WTC11 (cell line): ENCODE data around the gene NOL4L. TPM values are rescaled to one million over a fixed set of nuclear protein-coding genes. Genes with fewer than 3 reads are reported as not detected.

Experiments used
- ATAC-seq: fragments of 200-7000 bp; cut with Tn5 transposase; 2 replicates; pipeline ENCODE4 v1.10.0; 2021; ENCODE audit warnings: mild to moderate bottlenecking, moderate library complexity
- CTCF ChIA-PET: fragments of 300-600 bp; sonication (Branson Sonifier 250); formaldehyde crosslinking; loops from one replicate; lab custom pipeline; 2021; ENCODE audit warnings: antibody characterized with exemption; lab: Charles Lee
- POLR2A ChIA-PET: fragments of 350-600 bp; sonication (Branson Sonifier 250); formaldehyde crosslinking; loops from one replicate; lab custom pipeline; 2021; ENCODE audit warnings: antibody characterized with exemption; lab: Charles Lee
- DNase-seq: peaks from one replicate; pipeline ENCODE4 v3.0.0; 2021; ENCODE audit warnings: low spot score
- H3K27ac Mint-ChIP-seq: 2 replicates; pipeline ENCODE4 v1.8.0; 2021; ENCODE audit warnings: mixed read lengths
- H3K27me3 Mint-ChIP-seq: 2 replicates; pipeline ENCODE4 v1.8.0; 2021; ENCODE audit warnings: low read depth, mild to moderate bottlenecking, moderate library complexity, mixed read lengths
- H3K36me3 Mint-ChIP-seq: 2 replicates; pipeline ENCODE4 v1.8.0; 2021; ENCODE audit warnings: mixed read lengths
- H3K4me1 Mint-ChIP-seq: 2 replicates; pipeline ENCODE4 v1.8.0; 2022; ENCODE audit warnings: mixed read lengths
- H3K4me3 Mint-ChIP-seq: 2 replicates; pipeline ENCODE4 v1.8.0; 2021; ENCODE audit warnings: mild to moderate bottlenecking, moderate library complexity, mixed read lengths
- H3K9me3 Mint-ChIP-seq: 2 replicates; pipeline ENCODE4 v1.8.0; 2021; ENCODE audit warnings: mixed read lengths
- CBFB ChIP-seq: sonication (generic); formaldehyde crosslinking; IDR thresholded peaks from 2 replicates; pipeline ENCODE4 v1.8.1; 2022; ENCODE audit warnings: mild to moderate bottlenecking, low read depth, missing genetic modification reagents
- ETV6 ChIP-seq: sonication (generic); formaldehyde crosslinking; IDR thresholded peaks from 2 replicates; pipeline ENCODE4 v1.8.1; 2022; ENCODE audit warnings: mild to moderate bottlenecking, missing genetic modification reagents
- NFE2L1 ChIP-seq: sonication (generic); formaldehyde crosslinking; IDR thresholded peaks from 2 replicates; pipeline ENCODE4 v1.8.1; 2023; ENCODE audit warnings: missing genetic modification reagents
- NFYB ChIP-seq: sonication (generic); formaldehyde crosslinking; conservative IDR thresholded peaks from 2 replicates; pipeline ENCODE4 v1.8.0; 2022; ENCODE audit warnings: low read depth, missing genetic modification reagents
- NR1H2 ChIP-seq: sonication (generic); formaldehyde crosslinking; IDR thresholded peaks from 2 replicates; pipeline ENCODE4 v1.9.0; 2021; ENCODE audit warnings: mild to moderate bottlenecking, moderate library complexity, missing genetic modification reagents
- OVOL2 ChIP-seq: fragments of 250-450 bp; sonication (Bioruptor Pico); IDR thresholded peaks from 2 replicates; pipeline ENCODE4 v1.9.0; 2021; ENCODE audit warnings: mild to moderate bottlenecking, borderline replicate concordance
- RELA ChIP-seq: sonication (generic); formaldehyde crosslinking; IDR thresholded peaks from 2 replicates; pipeline ENCODE4 v1.8.1; 2022; ENCODE audit warnings: missing genetic modification reagents, mild to moderate bottlenecking, borderline replicate concordance
- SMAD4 ChIP-seq: sonication (generic); formaldehyde crosslinking; IDR thresholded peaks from 2 replicates; pipeline ENCODE4 v1.8.0; 2022; ENCODE audit warnings: mild to moderate bottlenecking, missing genetic modification reagents
- TCF7 ChIP-seq: sonication (generic); formaldehyde crosslinking; IDR thresholded peaks from 2 replicates; pipeline ENCODE4 v1.8.0; 2022; ENCODE audit warnings: mild to moderate bottlenecking, low read depth, missing genetic modification reagents, moderate library complexity
- ZNF396 ChIP-seq: fragments of 250-450 bp; sonication (Bioruptor Pico); IDR thresholded peaks from 2 replicates; pipeline ENCODE4 v1.8.0; 2021; ENCODE audit warnings: mild to moderate bottlenecking, moderate library complexity, borderline replicate concordance
- ZNF423 ChIP-seq: fragments of 250-450 bp; sonication (Bioruptor Pico); IDR thresholded peaks from 2 replicates; pipeline ENCODE4 v2.1.2; 2022; ENCODE audit warnings: mild to moderate bottlenecking, moderate library complexity
- total RNA-seq: library from RNA; stranded (reverse); gene quantifications from 3 replicates; pipeline ENCODE4 v1.2.3, GENCODE V29; 2021
- TF ChIP-seq, protein P1 (sequence below): sonication (generic); formaldehyde crosslinking; IDR thresholded peaks from 2 replicates; pipeline ENCODE4 v1.8.0; 2022; ENCODE audit warnings: mild to moderate bottlenecking, missing genetic modification reagents
- TF ChIP-seq, protein P2 (sequence below): sonication (generic); formaldehyde crosslinking; IDR thresholded peaks from 2 replicates; pipeline ENCODE4 v1.8.0; 2022; ENCODE audit warnings: mild to moderate bottlenecking, missing genetic modification reagents
- TF ChIP-seq, protein P3 (sequence below): fragments of 250-450 bp; sonication (Bioruptor Pico); IDR thresholded peaks from 2 replicates; pipeline ENCODE4 v1.9.0; 2021; ENCODE audit warnings: moderate library complexity, mild to moderate bottlenecking, inconsistent platforms, borderline replicate concordance
- TF ChIP-seq, protein P4 (sequence below): sonication (generic); formaldehyde crosslinking; IDR thresholded peaks from 2 replicates; pipeline ENCODE4 v1.8.0; 2022; ENCODE audit warnings: missing genetic modification reagents
- TF ChIP-seq, protein P5 (sequence below): fragments of 250-450 bp; sonication (Bioruptor Pico); conservative IDR thresholded peaks from 2 replicates; pipeline ENCODE4 v1.9.0; 2021; ENCODE audit warnings: mild to moderate bottlenecking

Gene NOL4L
- total RNA-seq, 1 experiment from 2014 or later, result 29.0 TPM

DNA sequence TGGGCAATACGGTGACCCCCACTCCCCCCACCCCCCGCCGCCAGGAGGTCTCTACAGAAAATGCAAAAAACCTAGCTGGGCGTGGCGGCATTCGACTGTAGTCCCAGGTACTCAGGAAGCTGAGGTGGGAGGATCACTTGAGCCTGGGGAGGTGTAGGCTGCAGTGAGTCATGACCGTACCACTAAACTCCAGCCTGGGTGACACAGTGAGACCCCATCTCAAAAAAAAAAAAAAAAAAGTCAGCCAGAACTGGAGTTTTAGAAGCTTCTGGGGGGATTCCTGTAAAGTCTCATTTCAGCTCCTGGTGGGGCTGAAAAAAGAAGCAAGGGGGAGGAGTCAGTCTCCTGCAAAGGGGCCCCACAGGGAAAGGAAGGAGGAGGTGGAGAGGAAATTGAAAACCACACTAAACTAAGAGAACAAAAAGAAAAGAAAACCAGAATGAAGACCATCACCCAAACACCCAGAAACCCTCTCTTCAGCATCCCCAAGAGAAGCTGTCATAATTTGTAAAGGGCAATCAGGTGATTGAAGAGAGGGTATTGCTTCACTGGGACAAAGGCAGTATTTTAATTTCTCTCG, 50.4 kb downstream of the NOL4L start:
- peak overlapping the region; percentile 40 for H3K4me3 Mint-ChIP-seq
- peaks cover 41% of the 10 kb centered on the region for H3K4me1 Mint-ChIP-seq
- H3K9me3 Mint-ChIP-seq, result no peaks in the 10 kb centered on the region
- no peaks in the 10 kb centered on the region for H3K36me3 Mint-ChIP-seq
- H3K27me3 Mint-ChIP-seq, result peaks cover 22% of the 10 kb centered on the region
- ATAC-seq (peak; percentile 15), DNase-seq (peak; percentile 36)
- ChIA-PET CTCF (interaction anchor here (0.6 to 1.8 kb wide), 7 partner anchors 26 to 131 kb away, joined by 3 to 7 read pairs (median 4); no protein-coding TSS in a partner anchor), POLR2A (interaction anchor here (0.7 kb wide), 1 partner anchor 138 kb away, joined by 3 read pairs; no protein-coding TSS in a partner anchor)
- no peak overlapping the region for H3K27ac Mint-ChIP-seq
- TF ChIP-seq TCF7 (CRISPR knock-in tag) (no peak), ZNF396 (CRISPR knock-in tag) (no peak), NFE2L1 (CRISPR knock-in tag) (no peak), OVOL2 (CRISPR knock-in tag) (no peak), CBFB (no peak), NR1H2 (CRISPR knock-in tag) (no peak), SMAD4 (CRISPR knock-in tag) (no peak), NFYB (CRISPR knock-in tag) (no peak), ZNF423 (CRISPR knock-in tag) (no peak), RELA (CRISPR knock-in tag) (no peak), ETV6 (no peak)
- TF ChIP-seq, protein P1, sequence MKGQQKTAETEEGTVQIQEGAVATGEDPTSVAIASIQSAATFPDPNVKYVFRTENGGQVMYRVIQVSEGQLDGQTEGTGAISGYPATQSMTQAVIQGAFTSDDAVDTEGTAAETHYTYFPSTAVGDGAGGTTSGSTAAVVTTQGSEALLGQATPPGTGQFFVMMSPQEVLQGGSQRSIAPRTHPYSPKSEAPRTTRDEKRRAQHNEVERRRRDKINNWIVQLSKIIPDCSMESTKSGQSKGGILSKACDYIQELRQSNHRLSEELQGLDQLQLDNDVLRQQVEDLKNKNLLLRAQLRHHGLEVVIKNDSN (CRISPR knock-in tag), result no peak
- TF ChIP-seq, protein P2, sequence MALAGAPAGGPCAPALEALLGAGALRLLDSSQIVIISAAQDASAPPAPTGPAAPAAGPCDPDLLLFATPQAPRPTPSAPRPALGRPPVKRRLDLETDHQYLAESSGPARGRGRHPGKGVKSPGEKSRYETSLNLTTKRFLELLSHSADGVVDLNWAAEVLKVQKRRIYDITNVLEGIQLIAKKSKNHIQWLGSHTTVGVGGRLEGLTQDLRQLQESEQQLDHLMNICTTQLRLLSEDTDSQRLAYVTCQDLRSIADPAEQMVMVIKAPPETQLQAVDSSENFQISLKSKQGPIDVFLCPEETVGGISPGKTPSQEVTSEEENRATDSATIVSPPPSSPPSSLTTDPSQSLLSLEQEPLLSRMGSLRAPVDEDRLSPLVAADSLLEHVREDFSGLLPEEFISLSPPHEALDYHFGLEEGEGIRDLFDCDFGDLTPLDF, result no peak
- TF ChIP-seq, protein P3, sequence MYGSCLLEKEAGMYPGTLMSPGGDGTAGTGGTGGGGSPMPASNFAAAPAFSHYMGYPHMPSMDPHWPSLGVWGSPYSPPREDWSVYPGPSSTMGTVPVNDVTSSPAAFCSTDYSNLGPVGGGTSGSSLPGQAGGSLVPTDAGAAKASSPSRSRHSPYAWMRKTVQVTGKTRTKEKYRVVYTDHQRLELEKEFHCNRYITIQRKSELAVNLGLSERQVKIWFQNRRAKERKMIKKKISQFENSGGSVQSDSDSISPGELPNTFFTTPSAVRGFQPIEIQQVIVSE (CRISPR knock-in tag), result no peak
- TF ChIP-seq, protein P4, sequence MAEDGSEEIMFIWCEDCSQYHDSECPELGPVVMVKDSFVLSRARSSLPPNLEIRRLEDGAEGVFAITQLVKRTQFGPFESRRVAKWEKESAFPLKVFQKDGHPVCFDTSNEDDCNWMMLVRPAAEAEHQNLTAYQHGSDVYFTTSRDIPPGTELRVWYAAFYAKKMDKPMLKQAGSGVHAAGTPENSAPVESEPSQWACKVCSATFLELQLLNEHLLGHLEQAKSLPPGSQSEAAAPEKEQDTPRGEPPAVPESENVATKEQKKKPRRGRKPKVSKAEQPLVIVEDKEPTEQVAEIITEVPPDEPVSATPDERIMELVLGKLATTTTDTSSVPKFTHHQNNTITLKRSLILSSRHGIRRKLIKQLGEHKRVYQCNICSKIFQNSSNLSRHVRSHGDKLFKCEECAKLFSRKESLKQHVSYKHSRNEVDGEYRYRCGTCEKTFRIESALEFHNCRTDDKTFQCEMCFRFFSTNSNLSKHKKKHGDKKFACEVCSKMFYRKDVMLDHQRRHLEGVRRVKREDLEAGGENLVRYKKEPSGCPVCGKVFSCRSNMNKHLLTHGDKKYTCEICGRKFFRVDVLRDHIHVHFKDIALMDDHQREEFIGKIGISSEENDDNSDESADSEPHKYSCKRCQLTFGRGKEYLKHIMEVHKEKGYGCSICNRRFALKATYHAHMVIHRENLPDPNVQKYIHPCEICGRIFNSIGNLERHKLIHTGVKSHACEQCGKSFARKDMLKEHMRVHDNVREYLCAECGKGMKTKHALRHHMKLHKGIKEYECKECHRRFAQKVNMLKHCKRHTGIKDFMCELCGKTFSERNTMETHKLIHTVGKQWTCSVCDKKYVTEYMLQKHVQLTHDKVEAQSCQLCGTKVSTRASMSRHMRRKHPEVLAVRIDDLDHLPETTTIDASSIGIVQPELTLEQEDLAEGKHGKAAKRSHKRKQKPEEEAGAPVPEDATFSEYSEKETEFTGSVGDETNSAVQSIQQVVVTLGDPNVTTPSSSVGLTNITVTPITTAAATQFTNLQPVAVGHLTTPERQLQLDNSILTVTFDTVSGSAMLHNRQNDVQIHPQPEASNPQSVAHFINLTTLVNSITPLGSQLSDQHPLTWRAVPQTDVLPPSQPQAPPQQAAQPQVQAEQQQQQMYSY, result no peak

DNA sequence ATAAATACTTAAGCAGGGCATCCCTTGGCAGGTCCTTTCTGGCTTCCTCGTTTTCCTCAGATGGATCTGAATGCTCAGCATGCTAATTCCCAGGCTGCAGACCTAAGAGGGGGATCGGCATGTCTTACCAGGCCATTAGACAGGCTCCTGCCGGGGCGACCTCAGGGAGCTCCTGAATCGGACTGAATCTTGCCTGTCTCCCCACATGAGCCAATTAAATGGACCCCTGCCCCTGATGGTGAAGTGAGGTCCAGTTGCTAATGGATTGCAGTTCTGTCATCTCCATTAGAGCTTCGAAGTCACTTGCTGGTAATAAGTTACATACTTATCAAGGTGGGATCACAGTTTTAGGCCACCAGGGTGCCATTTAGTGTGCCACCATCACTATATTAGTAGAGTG, 51.4 kb downstream of the NOL4L start:
- TF ChIP-seq ZNF396 (CRISPR knock-in tag), result no peak
- TF ChIP-seq, protein P5, sequence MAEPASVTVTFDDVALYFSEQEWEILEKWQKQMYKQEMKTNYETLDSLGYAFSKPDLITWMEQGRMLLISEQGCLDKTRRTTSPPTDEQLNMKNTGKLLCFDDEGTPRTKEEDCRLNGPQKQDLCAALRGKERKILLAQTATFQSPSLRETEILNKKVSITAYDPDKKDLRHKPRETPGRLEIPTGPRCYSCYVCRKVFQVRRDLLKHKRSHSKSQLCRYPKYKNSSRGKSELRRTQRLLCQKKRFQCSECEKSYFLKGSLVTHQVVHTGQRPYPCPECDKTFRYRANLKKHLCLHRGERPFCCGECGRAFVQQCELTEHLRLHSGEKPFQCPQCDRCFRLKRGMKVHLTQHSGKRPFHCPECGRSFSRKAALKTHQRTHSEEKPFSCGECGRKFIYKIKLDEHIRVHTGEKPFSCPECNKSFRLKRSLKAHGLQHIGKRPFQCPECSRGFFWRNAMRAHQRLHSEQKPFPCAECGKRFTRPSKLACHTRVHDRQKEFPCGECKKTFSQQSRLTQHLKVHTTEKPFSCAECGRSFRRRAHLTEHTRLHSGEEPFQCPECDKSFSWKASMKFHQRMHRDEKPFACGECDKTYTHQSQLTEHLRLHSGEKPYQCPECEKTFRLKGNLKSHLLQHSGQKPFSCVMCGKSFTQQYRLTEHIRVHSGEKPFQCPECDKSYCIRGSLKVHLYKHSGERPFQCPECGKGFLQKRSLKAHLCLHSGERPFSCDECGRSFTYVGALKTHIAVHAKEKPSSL (CRISPR knock-in tag), result no peak
- TF ChIP-seq, all 79 proteins: peak for 0
- Mint-ChIP-seq H3K9me3 (no peaks in the 10 kb centered on the region), H3K4me3 (no peak overlapping the region), H3K4me1 (peaks cover 33% of the 10 kb centered on the region), H3K36me3 (no peaks in the 10 kb centered on the region), H3K27ac (no peak overlapping the region), H3K27me3 (peaks cover 16% of the 10 kb centered on the region)
- DNase-seq (no peak), ATAC-seq (no peak)
- ChIA-PET POLR2A (no interaction called here), CTCF (no interaction called here)
